GM18526 (cell line): ENCODE data around the gene SHROOM3.

Experiments
- POLR2A ChIP-seq: IDR thresholded peaks from 3 replicates; pipeline ENCODE4 v1.6.1; 2011; ENCODE audit not compliant: insufficient read length; ENCODE audit errors: extremely low read depth

The SHROOM3 gene

GRCh38 chr4:76600447-76600846 lies 165.4 kb downstream of the SHROOM3 start:
- TF ChIP-seq POLR2A: no peak

GRCh38 chr4:76601791-76602190 lies 166.8 kb downstream of the SHROOM3 start:
- TF ChIP-seq POLR2A: no peak

GRCh38 chr4:76605099-76605563 lies 170.1 kb downstream of the SHROOM3 start:
- TF ChIP-seq POLR2A: no peak

GRCh38 chr4:76606645-76607265 lies 171.7 kb downstream of the SHROOM3 start:
- no peak for TF ChIP-seq POLR2A

- TF ChIP-seq POLR2A: no peak
Observed at GRCh38 chr4:76607266-76607799, 172.3 kb downstream of the SHROOM3 start.

- TF ChIP-seq POLR2A: no peak
Observed at GRCh38 chr4:76607846-76608245, 172.8 kb downstream of the SHROOM3 start.

- TF ChIP-seq POLR2A: no peak
Observed at GRCh38 chr4:76610751-76611547, 175.9 kb downstream of the SHROOM3 start.

GRCh38 chr4:76611616-76612207 lies 176.7 kb downstream of the SHROOM3 start:
- TF ChIP-seq POLR2A: no peak

- TF ChIP-seq POLR2A: no peak
Observed at GRCh38 chr4:76614589-76614988, 179.6 kb downstream of the SHROOM3 start.

- TF ChIP-seq POLR2A: no peak
Observed at GRCh38 chr4:76615999-76616398, 181.0 kb downstream of the SHROOM3 start.

GRCh38 chr4:76616526-76616925 lies 181.5 kb downstream of the SHROOM3 start:
- TF ChIP-seq POLR2A: no peak

- TF ChIP-seq POLR2A: no peak
Observed at GRCh38 chr4:76620723-76621468, 185.9 kb downstream of the SHROOM3 start.

- no peak for TF ChIP-seq POLR2A
Observed at GRCh38 chr4:76622126-76622525, 187.1 kb downstream of the SHROOM3 start.

- TF ChIP-seq POLR2A: no peak
Observed at GRCh38 chr4:76622717-76623116, 187.7 kb downstream of the SHROOM3 start.
